WERI-Rb-1 (cell line): Measurements from ENCODE around the gene GRAP2.

ENCODE experiments used
- DNase-seq: peaks from one replicate; pipeline ENCODE4 v3.0.0-alpha.2; 2020
- H3K27ac ChIP-seq: fragments of 250-450 bp; sonication (Bioruptor Pico); 2 replicates; pipeline ENCODE4 v1.5.1; 2020; ENCODE audit warnings: mild to moderate bottlenecking, moderate library complexity
- H3K27me3 ChIP-seq: fragments of 250-450 bp; sonication (Bioruptor Pico); 2 replicates; pipeline ENCODE4 v1.5.1; 2021; ENCODE audit warnings: mild to moderate bottlenecking, low read depth, moderate library complexity; ENCODE audit not compliant: insufficient read depth, severe bottlenecking
- H3K36me3 ChIP-seq: fragments of 250-450 bp; sonication (Bioruptor Pico); 2 replicates; pipeline ENCODE4 v1.5.1; 2020; ENCODE audit warnings: mild to moderate bottlenecking, moderate library complexity
- H3K4me3 ChIP-seq: 2 replicates; pipeline ENCODE4 v1.5.1; 2011; ENCODE audit warnings: low read depth, mild to moderate bottlenecking, control low read depth, low read length
- H3K9me3 ChIP-seq: fragments of 250-450 bp; sonication (Bioruptor Pico); 2 replicates; pipeline ENCODE4 v1.5.1; 2021; ENCODE audit warnings: mild to moderate bottlenecking, moderate library complexity; ENCODE audit not compliant: severe bottlenecking
- TF ChIP-seq, protein P1 (sequence below): IDR thresholded peaks from 2 replicates; pipeline ENCODE4 v1.5.1; 2011; ENCODE audit warnings: low read depth, mild to moderate bottlenecking, control low read depth, inconsistent platforms, low read length

The GRAP2 gene

DNA sequence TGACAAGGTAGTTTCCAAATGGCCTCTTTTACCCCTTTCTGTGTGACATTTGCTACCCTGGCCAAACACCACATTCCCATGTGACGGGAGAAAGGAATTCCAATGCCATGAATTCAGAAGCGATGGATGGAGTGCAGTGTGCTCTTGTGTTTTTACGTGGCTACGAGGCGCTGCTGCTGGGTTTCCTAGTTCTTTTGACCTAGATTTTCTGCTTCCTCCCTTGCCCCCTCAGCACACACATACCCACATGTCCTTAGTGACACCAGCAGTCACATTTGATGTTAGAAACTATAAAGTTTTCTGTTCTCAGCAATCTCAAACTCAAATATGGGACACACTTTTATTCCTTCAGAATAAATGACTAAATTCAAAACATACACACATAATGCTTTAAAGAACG lies 51.5 kb downstream of the GRAP2 start:
- Histone ChIP-seq H3K9me3 (no peaks in the 10 kb centered on the region), H3K36me3 (no peaks in the 10 kb centered on the region), H3K27ac (no peak overlapping the region), H3K4me3 (no peak overlapping the region), H3K27me3 (no peaks in the 10 kb centered on the region)
- TF ChIP-seq, protein P1, sequence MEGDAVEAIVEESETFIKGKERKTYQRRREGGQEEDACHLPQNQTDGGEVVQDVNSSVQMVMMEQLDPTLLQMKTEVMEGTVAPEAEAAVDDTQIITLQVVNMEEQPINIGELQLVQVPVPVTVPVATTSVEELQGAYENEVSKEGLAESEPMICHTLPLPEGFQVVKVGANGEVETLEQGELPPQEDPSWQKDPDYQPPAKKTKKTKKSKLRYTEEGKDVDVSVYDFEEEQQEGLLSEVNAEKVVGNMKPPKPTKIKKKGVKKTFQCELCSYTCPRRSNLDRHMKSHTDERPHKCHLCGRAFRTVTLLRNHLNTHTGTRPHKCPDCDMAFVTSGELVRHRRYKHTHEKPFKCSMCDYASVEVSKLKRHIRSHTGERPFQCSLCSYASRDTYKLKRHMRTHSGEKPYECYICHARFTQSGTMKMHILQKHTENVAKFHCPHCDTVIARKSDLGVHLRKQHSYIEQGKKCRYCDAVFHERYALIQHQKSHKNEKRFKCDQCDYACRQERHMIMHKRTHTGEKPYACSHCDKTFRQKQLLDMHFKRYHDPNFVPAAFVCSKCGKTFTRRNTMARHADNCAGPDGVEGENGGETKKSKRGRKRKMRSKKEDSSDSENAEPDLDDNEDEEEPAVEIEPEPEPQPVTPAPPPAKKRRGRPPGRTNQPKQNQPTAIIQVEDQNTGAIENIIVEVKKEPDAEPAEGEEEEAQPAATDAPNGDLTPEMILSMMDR, result no peak
- no peak for DNase-seq

DNA sequence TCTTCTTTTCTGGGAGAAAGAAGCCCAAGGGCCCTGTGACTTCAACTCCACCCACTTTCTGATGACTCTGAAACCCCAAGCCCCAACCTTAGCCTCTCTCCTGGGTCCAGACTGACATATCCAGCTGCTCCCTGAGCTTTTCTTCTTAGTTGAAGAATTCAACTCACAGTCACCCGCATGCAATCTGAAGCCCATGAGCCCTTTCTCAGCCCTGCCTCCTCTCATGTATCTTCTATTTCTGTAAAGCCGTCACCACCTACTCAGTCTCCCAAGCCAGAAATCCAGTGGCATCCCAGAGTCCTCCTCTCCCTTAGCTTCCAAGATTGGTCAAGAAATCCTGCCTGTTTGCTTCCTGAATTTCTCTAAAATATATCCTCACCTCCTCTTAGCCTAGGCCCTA lies 52.2 kb downstream of the GRAP2 start:
- H3K36me3 ChIP-seq, result no peaks in the 10 kb centered on the region

DNA sequence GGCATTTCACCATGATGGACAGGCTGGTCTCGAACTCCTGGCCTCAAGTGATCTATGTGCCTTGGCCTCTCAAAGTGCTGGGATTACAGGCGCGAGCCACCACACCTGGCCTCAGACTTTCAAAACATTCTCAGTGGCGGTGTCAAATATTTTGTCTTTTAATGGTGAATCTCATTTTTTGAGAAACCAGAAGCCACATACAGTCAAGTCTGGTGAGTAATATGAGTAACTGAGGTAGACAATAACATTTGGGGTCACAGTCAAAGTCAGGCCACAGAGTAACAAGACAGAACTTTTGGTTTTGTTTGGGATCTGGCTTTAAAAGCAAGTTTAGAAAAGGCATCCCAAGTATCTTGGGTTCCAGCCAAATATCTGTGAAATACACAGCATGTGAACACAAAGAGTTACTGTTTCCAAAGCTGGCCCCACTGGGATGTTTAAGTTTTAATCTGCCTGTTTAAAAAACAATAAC lies 53.7 kb downstream of the GRAP2 start:
- TF ChIP-seq, protein P1, result no peak
- Histone ChIP-seq H3K27me3 (no peaks in the 10 kb centered on the region), H3K27ac (no peak overlapping the region), H3K9me3 (no peaks in the 10 kb centered on the region), H3K36me3 (no peaks in the 10 kb centered on the region), H3K4me3 (no peak overlapping the region)
- DNase-seq, result no peak

More for the DNA sequence above, 52.2 kb downstream of the GRAP2 start:
- no peak for DNase-seq
- TF ChIP-seq, protein P1, result no peak
- no peak overlapping the region for H3K4me3 ChIP-seq
- no peak overlapping the region for H3K27ac ChIP-seq
- no peaks in the 10 kb centered on the region for H3K27me3 ChIP-seq
- no peaks in the 10 kb centered on the region for H3K9me3 ChIP-seq

DNA sequence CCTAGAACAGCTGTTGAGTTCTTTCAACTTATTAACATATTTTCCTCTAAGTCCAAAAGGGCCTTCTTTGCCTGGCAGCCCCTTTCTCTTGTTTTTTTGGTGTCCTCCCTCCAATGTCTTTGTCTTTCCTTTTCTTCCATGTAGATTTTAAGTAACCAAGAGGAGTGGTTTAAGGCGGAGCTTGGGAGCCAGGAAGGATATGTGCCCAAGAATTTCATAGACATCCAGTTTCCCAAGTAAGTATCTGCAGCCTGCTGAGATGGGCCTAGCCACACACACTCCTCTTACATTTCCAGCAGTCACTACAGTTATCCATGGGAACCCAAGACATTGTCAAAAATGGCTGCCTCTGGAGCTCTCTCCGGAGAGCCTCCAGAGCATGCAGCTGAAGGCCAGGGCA lies 54.8 kb downstream of the GRAP2 start:
- H3K36me3 ChIP-seq, result no peaks in the 10 kb centered on the region
- H3K27ac ChIP-seq, result no peak overlapping the region
- H3K4me3 ChIP-seq, result no peak overlapping the region
- TF ChIP-seq, protein P1, result no peak
- H3K27me3 ChIP-seq, result no peaks in the 10 kb centered on the region
- no peak for DNase-seq
- H3K9me3 ChIP-seq, result no peaks in the 10 kb centered on the region

DNA sequence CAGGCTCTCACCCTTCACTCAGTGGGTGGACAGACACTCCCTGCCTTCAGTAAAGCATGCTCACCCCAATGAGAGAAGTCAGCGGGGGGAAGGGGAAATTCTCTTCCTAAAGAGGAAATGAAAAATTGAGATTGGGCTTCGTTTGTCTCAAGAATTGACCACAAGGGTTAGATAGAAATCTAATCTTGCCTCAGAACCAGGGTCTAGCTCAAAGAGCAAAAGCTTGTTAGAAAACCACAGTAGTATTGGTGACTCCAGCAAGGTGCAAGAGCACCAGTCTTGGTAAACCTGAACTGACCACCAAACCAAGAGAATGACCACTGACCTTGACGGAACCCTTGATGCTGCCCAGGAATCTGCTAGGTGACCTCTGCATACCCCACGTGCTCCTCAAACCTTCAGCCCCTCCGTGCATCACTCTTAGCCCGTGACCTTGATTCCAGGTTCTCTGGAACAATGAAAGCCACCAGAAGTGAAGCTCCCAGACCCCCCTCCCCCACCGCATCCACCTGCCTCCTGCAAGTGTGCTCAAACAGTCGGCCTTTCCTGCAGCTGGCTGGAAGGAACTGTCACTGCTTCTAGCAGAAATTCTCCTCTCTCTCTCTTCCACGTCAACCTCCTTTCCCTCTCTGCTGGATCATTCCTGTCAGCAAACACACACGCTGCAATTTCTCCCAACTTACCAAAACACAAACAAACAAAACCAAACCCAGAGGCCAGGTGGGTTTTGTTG lies 56.2 kb downstream of the GRAP2 start:
- TF ChIP-seq, protein P1, result no peak
- no peak for DNase-seq
- no peaks in the 10 kb centered on the region for H3K36me3 ChIP-seq
- no peaks in the 10 kb centered on the region for H3K27me3 ChIP-seq
- no peak overlapping the region for H3K27ac ChIP-seq
- H3K9me3 ChIP-seq, result no peaks in the 10 kb centered on the region
- H3K4me3 ChIP-seq, result no peak overlapping the region
